Mesothelial cell of epicardium (in vitro differentiated cells): Measurements from ENCODE around the gene PAMR1. TPM values are rescaled to one million over a fixed set of nuclear protein-coding genes. Genes with fewer than 3 reads are reported as not detected.

Experiments
- DNase-seq, 2 experiments: peaks; one replicate each; pipeline ENCODE4 v3.0.0; 2021; ENCODE audit warnings: low spot score in 2 of 2; ENCODE audit not compliant: unreplicated experiment in 2 of 2
- H3K27ac Mint-ChIP-seq: 2 replicates; pipeline ENCODE4 v1.8.0; 2021; ENCODE audit warnings: mixed read lengths
- H3K27me3 Mint-ChIP-seq: 2 replicates; pipeline ENCODE4 v1.8.0; 2021; ENCODE audit warnings: low read depth, mixed read lengths
- H3K36me3 Mint-ChIP-seq: 2 replicates; pipeline ENCODE4 v1.8.0; 2021; ENCODE audit warnings: mixed read lengths
- H3K4me1 Mint-ChIP-seq: 2 replicates; pipeline ENCODE4 v1.8.0; 2021; ENCODE audit warnings: mixed read lengths
- H3K4me3 Mint-ChIP-seq: 2 replicates; pipeline ENCODE4 v1.8.0; 2021; ENCODE audit warnings: mild to moderate bottlenecking, moderate library complexity, mixed read lengths
- H3K9me3 Mint-ChIP-seq: 2 replicates; pipeline ENCODE4 v1.8.0; 2021; ENCODE audit warnings: mixed read lengths
- total RNA-seq: library from RNA; stranded (reverse); gene quantifications from 3 replicates; pipeline ENCODE4 v1.2.1, GENCODE V29; 2021
- TF ChIP-seq, protein P1 (sequence below): fragments of 200-600 bp; sonication (generic); IDR thresholded peaks from one replicate; pipeline ENCODE4 v1.5.0; 2021; ENCODE audit warnings: antibody characterized with exemption; ENCODE audit not compliant: unreplicated experiment

The PAMR1 gene
- total RNA-seq, 1 donor from 2014 or later: 38.3 TPM

DNA sequence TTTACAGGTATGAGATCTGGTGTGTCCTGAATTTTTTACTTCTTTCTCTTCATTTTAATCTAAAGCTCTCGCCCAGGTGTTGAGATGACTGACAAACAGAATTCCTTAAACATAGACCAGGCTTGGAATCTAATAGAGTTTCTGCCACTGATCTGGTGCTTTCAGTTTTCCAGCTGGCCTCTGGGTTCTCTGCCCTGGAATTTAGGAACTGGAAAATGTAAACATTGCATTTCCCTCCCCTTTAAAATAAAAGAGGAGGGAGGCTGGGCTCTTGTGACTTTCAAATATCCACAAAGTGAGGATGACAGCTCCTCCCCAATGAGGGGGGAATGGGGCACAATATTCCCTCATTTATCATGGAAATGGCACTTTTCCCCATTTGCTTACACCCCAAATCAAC, 5.0 kb downstream of the PAMR1 start:
- no peaks in the 10 kb centered on the region for H3K36me3 Mint-ChIP-seq
- H3K4me1 Mint-ChIP-seq: peaks cover 30% of the 10 kb centered on the region

DNA sequence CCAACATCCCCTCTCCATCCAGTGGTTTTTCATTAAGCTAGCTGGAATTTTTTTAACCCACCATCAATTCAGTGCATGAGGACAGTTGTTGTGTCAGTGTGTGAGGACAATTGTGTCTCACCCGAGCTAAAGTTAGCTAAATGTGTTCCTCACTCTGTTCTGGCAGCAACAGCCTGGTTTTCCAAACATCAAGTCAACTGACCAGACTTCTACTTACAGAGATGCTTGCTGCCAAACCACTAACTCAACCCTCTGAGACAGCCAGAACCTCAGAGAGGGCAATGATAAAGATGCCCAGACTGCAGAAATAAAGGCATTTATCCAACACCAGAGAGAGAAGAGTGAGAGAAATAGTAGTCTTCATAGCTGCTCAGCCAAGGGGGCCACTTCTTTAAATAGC, 6.7 kb downstream of the PAMR1 start:
- Mint-ChIP-seq H3K9me3 (no peaks in the 10 kb centered on the region), H3K27ac (no peak overlapping the region), H3K4me1 (peaks cover 22% of the 10 kb centered on the region), H3K36me3 (no peaks in the 10 kb centered on the region), H3K4me3 (no peak overlapping the region), H3K27me3 (no peaks in the 10 kb centered on the region)
- TF ChIP-seq, protein P1, sequence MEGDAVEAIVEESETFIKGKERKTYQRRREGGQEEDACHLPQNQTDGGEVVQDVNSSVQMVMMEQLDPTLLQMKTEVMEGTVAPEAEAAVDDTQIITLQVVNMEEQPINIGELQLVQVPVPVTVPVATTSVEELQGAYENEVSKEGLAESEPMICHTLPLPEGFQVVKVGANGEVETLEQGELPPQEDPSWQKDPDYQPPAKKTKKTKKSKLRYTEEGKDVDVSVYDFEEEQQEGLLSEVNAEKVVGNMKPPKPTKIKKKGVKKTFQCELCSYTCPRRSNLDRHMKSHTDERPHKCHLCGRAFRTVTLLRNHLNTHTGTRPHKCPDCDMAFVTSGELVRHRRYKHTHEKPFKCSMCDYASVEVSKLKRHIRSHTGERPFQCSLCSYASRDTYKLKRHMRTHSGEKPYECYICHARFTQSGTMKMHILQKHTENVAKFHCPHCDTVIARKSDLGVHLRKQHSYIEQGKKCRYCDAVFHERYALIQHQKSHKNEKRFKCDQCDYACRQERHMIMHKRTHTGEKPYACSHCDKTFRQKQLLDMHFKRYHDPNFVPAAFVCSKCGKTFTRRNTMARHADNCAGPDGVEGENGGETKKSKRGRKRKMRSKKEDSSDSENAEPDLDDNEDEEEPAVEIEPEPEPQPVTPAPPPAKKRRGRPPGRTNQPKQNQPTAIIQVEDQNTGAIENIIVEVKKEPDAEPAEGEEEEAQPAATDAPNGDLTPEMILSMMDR: no peak
- no peak for DNase-seq

More for the DNA sequence above, 5.0 kb downstream of the PAMR1 start:
- peaks cover 3% of the 10 kb centered on the region for H3K27me3 Mint-ChIP-seq
- no peak for DNase-seq
- no peak overlapping the region for H3K27ac Mint-ChIP-seq
- H3K4me3 Mint-ChIP-seq: no peak overlapping the region
- TF ChIP-seq, protein P1: no peak
- no peaks in the 10 kb centered on the region for H3K9me3 Mint-ChIP-seq

DNA sequence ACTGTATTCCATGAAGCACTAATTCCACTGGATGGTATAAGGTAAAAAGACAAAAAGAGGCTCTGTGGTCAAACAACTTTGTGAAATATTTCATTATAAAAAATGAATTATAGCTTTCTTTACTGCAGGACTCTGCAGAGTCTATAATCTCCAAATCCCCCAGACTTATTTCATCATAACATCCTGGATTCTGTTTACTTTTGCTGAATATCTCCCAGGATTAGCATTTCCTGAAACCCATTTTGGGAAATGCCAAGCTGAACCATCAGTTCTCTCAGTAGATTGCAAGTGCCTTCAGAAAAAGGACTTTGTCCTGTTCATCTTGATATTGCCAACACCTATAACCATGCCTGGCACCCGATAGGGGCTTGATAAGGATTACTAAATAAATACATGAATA, 7.9 kb downstream of the PAMR1 start:
- H3K4me3 Mint-ChIP-seq: no peak overlapping the region
- no peak for DNase-seq
- TF ChIP-seq, protein P1: no peak
- no peaks in the 10 kb centered on the region for H3K27me3 Mint-ChIP-seq
- no peak overlapping the region for H3K27ac Mint-ChIP-seq
- no peaks in the 10 kb centered on the region for H3K9me3 Mint-ChIP-seq
- peaks cover 17% of the 10 kb centered on the region for H3K4me1 Mint-ChIP-seq
- H3K36me3 Mint-ChIP-seq: no peaks in the 10 kb centered on the region

DNA sequence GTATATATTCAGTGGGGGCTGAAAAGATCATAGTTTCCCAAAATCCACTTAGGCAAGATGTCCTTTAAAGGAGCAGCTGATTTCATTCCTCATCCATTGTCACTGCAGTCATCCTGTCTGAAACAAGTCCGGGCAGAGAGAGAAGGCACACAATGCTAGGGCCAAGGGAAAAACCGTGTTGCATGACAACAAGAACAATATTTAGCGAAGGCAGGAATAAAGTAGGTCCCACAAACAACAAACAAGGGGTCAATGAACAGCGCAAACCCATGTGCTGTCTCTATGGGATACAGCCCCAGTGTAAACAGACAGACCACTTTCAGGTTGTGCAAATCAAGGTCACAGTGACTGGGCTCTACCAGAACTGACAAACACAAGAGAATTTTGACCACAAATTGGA, 9.0 kb downstream of the PAMR1 start:
- Mint-ChIP-seq H3K4me3 (no peak overlapping the region), H3K36me3 (no peaks in the 10 kb centered on the region), H3K27me3 (no peaks in the 10 kb centered on the region), H3K4me1 (peaks cover 17% of the 10 kb centered on the region), H3K9me3 (no peaks in the 10 kb centered on the region), H3K27ac (no peak overlapping the region)
- no peak for DNase-seq
- TF ChIP-seq, protein P1: no peak

DNA sequence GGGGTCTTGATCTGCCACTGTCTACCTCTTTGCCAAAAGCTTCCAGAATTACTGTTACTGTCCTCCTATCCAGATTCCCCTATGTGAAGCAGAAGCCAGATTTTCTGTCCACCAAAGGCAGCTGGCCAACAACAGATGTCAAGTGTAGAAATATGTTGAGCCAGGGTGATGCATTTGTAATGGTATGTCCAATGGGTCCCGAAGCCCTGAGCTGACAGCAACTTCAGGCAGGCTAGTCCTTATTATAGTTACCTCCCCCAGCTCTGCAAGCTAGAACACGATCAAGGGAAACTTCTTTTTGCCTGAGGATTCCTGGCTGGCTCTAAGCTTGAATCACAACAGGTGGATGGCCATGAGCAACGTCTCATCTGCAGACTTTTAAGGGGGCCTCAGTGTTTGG, 10.2 kb downstream of the PAMR1 start:
- no peaks in the 10 kb centered on the region for H3K27me3 Mint-ChIP-seq
- peaks cover 17% of the 10 kb centered on the region for H3K4me1 Mint-ChIP-seq
- H3K27ac Mint-ChIP-seq: no peak overlapping the region
- no peaks in the 10 kb centered on the region for H3K9me3 Mint-ChIP-seq
- H3K4me3 Mint-ChIP-seq: no peak overlapping the region
- TF ChIP-seq, protein P1: no peak
- H3K36me3 Mint-ChIP-seq: no peaks in the 10 kb centered on the region
- DNase-seq: no peak

DNA sequence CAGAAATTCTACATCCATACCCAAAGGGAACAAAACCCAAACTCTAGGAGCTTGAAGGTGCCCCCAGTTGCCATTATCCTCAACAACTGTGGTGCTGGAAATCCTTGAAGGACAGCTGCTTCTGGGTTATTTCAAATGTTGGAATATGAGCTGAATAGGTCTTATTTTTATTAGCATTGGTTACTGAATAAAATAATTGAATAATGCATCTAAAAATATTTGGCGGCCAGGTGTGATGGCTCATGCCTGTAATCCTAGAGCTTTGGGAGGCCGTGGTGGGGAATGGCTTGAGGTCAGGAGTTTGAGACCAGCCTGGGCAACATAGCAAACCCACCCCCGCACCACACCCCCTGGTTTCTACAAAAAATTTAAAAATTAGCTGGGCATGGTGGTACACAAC, 10.9 kb downstream of the PAMR1 start:
- Mint-ChIP-seq H3K27me3 (no peaks in the 10 kb centered on the region), H3K4me3 (no peak overlapping the region), H3K9me3 (no peaks in the 10 kb centered on the region), H3K27ac (no peak overlapping the region), H3K36me3 (no peaks in the 10 kb centered on the region), H3K4me1 (peaks cover 17% of the 10 kb centered on the region)
- no peak for DNase-seq
- TF ChIP-seq, protein P1: no peak
